K562 (cell line): Measurements from ENCODE around the gene SELENOO. TPM values are rescaled to one million over a fixed set of nuclear protein-coding genes. Genes with fewer than 3 reads are reported as not detected.

Source experiments
- FOXA3 ChIP-seq, 2 experiments: fragments of 450-650 bp in 1 of 2; sonication (generic) in 1 of 2; formaldehyde crosslinking; IDR thresholded peaks in 1 of 2; conservative IDR thresholded peaks in 1 of 2; 2 replicates each; pipeline versions ENCODE4 v1.4.0 to v1.8.0; 2020 to 2022; ENCODE audit warnings: mild to moderate bottlenecking in 2 of 2, missing genetic modification reagents in 1 of 2
- HLTF ChIP-seq: fragments of 450-650 bp; IDR thresholded peaks from 2 replicates; pipeline ENCODE4 v1.6.1; 2016
- NELFE ChIP-seq: IDR thresholded peaks from 2 replicates; pipeline ENCODE4 v1.6.1; 2011; ENCODE audit warnings: mild to moderate bottlenecking; ENCODE audit not compliant: insufficient read depth, insufficient read length
- ZNF407 ChIP-seq: fragments of 450-650 bp; IDR thresholded peaks from 2 replicates; pipeline ENCODE4 v1.6.1; 2016; ENCODE audit warnings: low read depth
- polyA plus RNA-seq, 8 experiments: library from polyadenylated mRNA; depleted of rRNA in 4 of 8; stranded (reverse) in 5 of 8; unstranded in 3 of 8; fragments of >200 nt; fragmentation: Nextera tagmentation in 2 of 8; fragmentation: Illumina TruSeq in 1 of 8; extraction: Ambion mirVana in 2 of 8; extraction: Trizol in 1 of 8; gene quantifications; 2 replicates each; pipeline versions ENCODE4 v1.2.1 to v1.2.3, GENCODE V29; 2011 to 2014; ENCODE audit warnings: inconsistent platforms in 1 of 8, missing spikeins in 1 of 8
- total RNA-seq, 7 experiments: library from RNA; depleted of rRNA in 6 of 7; stranded (reverse); fragments of >200 nt in 6 of 7; fragmentation: Illumina TruSeq in 2 of 7; extraction: Trizol in 2 of 7; gene quantifications; 2 replicates each; pipeline versions ENCODE4 v1.2.1 to v1.2.3, GENCODE V29; 2011 to 2021; ENCODE audit warnings: low replicate concordance in 1 of 7

Gene SELENOO
- total and polyA plus RNA-seq, 9 of the 15 experiments (the other 6 are each of a cell fraction or from before 2014, with no cell fraction given) = 0.37 to 24.9 (median 8.3) TPM

GRCh38 chr22:50198624-50199017 lies 2.2 kb upstream of the SELENOO start (continued):
- TF ChIP-seq FOXA3 (CRISPR knock-in tag; conservative IDR thresholded peaks at IDR 0.05 in 1 of 2, IDR thresholded peaks at IDR 0.05 in 1 of 2) = no peak
- no peak for TF ChIP-seq ZNF407
- no peak for TF ChIP-seq NELFE
- no peak for TF ChIP-seq HLTF
